ENCODE data around the gene TEX35.

DNA sequence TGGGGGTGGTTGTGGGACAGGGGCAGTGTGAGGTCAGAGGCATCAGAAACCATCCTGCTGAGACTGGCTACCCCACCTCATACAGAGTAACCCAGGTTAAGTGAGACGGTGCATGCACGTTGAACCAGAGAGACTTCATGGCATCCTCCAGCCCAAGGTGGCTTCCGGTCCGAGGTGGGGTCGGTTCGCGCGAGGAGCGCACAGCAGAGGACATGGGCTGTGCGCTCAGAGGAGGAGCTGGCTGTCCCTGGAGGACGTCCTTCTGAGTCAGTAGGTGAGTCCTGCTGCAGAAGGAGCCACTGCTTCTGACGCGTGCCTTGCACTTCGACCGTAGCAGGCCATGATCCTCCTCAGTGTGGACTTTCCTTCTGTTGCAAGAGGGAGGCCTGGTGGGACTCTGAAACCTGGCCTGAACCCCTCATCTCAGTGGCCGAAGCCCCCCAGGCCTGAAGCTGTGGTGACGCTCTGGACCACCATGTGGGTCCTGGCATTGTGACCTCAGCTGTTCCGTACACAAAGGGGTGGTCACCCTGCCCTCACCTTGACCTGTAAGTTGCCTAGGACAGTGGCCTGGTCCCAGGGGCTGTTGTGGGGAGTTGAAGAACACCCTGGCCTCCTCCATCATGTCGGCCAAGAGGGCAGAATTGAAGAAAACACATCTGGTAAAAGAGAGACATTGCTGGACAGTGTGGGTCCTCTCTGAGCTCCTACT, at the start of gene TEX35:
- TF ChIP-seq, protein P1, sequence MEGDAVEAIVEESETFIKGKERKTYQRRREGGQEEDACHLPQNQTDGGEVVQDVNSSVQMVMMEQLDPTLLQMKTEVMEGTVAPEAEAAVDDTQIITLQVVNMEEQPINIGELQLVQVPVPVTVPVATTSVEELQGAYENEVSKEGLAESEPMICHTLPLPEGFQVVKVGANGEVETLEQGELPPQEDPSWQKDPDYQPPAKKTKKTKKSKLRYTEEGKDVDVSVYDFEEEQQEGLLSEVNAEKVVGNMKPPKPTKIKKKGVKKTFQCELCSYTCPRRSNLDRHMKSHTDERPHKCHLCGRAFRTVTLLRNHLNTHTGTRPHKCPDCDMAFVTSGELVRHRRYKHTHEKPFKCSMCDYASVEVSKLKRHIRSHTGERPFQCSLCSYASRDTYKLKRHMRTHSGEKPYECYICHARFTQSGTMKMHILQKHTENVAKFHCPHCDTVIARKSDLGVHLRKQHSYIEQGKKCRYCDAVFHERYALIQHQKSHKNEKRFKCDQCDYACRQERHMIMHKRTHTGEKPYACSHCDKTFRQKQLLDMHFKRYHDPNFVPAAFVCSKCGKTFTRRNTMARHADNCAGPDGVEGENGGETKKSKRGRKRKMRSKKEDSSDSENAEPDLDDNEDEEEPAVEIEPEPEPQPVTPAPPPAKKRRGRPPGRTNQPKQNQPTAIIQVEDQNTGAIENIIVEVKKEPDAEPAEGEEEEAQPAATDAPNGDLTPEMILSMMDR (IDR thresholded peaks at IDR 0.05) = no peak
- TF ChIP-seq POLR2A (IDR thresholded peaks at IDR 0.05) = no peak
- TF ChIP-seq POLR2AphosphoS5 (IDR thresholded peaks at IDR 0.05) = no peak
- no peak for TF ChIP-seq EP300 (IDR thresholded peaks at IDR 0.05)
